Liver (tissue), 3 donors: ENCODE data around the gene ST14.

Experiments used
- NR2F2 ChIP-seq: IDR thresholded peaks from 2 replicates; pipeline ENCODE4 v1.6.1; 2016; ENCODE audit warnings: antibody characterized with exemption
- RAD21 ChIP-seq, 2 donors: IDR thresholded peaks; 2 replicates each; pipeline ENCODE4 v1.6.1; 2016; ENCODE audit warnings: antibody characterized with exemption in 2 of 2, mild to moderate bottlenecking in 2 of 2
- SP1 ChIP-seq: IDR thresholded peaks from 2 replicates; pipeline ENCODE4 v1.6.1; 2018; ENCODE audit warnings: antibody characterized with exemption, mild to moderate bottlenecking
- TAF1 ChIP-seq: conservative IDR thresholded peaks from 2 replicates; pipeline ENCODE4 v1.6.1; 2016; ENCODE audit warnings: antibody characterized with exemption, mild to moderate bottlenecking
- TF ChIP-seq, protein P1 (sequence below): fragments of 150-350 bp; IDR thresholded peaks from 2 replicates; pipeline ENCODE4 v1.5.1; 2017; ENCODE audit warnings: improper control_type of control experiment, low read depth, low read length; ENCODE audit not compliant: missing input control
- TF ChIP-seq, protein P2 (sequence below): IDR thresholded peaks from 2 replicates; pipeline ENCODE4 v1.6.1; 2016; ENCODE audit warnings: antibody characterized with exemption
- donor health status: healthy.
- donor health status: healthy.

DNA sequence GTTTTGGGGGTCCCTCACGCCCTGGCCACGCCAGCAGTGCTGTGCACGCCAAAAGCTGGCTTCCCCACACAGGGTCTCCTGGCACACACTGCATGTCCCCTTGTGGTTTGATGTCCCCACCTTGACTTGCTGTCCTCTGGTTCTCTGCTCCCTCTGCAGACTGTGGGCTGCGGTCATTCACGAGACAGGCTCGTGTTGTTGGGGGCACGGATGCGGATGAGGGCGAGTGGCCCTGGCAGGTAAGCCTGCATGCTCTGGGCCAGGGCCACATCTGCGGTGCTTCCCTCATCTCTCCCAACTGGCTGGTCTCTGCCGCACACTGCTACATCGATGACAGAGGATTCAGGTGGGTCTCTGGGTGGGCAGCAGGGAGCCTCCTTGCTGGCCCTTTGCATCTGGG is 40.2 kb downstream of the ST14 start:
- TF ChIP-seq SP1 (no peak), TAF1 (no peak), RAD21 (IDR thresholded peaks at IDR 0.05) (no peak), NR2F2 (no peak)
- TF ChIP-seq, protein P1, sequence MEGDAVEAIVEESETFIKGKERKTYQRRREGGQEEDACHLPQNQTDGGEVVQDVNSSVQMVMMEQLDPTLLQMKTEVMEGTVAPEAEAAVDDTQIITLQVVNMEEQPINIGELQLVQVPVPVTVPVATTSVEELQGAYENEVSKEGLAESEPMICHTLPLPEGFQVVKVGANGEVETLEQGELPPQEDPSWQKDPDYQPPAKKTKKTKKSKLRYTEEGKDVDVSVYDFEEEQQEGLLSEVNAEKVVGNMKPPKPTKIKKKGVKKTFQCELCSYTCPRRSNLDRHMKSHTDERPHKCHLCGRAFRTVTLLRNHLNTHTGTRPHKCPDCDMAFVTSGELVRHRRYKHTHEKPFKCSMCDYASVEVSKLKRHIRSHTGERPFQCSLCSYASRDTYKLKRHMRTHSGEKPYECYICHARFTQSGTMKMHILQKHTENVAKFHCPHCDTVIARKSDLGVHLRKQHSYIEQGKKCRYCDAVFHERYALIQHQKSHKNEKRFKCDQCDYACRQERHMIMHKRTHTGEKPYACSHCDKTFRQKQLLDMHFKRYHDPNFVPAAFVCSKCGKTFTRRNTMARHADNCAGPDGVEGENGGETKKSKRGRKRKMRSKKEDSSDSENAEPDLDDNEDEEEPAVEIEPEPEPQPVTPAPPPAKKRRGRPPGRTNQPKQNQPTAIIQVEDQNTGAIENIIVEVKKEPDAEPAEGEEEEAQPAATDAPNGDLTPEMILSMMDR: no peak
- TF ChIP-seq, protein P2, sequence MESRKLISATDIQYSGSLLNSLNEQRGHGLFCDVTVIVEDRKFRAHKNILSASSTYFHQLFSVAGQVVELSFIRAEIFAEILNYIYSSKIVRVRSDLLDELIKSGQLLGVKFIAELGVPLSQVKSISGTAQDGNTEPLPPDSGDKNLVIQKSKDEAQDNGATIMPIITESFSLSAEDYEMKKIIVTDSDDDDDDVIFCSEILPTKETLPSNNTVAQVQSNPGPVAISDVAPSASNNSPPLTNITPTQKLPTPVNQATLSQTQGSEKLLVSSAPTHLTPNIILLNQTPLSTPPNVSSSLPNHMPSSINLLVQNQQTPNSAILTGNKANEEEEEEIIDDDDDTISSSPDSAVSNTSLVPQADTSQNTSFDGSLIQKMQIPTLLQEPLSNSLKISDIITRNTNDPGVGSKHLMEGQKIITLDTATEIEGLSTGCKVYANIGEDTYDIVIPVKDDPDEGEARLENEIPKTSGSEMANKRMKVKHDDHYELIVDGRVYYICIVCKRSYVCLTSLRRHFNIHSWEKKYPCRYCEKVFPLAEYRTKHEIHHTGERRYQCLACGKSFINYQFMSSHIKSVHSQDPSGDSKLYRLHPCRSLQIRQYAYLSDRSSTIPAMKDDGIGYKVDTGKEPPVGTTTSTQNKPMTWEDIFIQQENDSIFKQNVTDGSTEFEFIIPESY: no peak
